ENCODE results near the gene RFPL4A. TPM values are rescaled to one million over a fixed set of nuclear protein-coding genes. Genes with fewer than 3 reads are reported as not detected.
"Not testable (repeated sequence)": the region's sequence is repeated elsewhere in the genome, so short reads cannot be mapped to it uniquely, and the experiment has no call there.

Gene RFPL4A
- total RNA-seq, result not detected

DNA sequence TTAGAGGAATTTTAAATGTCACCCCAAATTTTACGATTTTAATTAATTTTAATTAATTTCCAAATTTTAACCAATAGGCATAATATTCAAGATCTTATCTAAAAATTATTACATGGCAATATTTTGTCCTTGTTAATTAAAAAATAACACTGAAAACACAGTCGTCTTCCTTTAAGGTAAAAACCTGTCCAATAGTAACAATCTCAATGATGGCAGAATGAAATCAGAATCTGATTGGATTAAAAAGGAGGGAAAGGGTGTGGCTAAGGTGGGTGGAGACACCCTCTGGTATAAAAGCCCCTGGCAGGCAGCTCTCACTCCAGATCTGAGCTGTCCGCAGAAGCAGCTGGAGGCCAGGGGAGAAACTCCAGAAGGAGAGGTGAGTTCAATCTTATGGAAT is at the start of gene RFPL4A:
Gene RFPL4A (plus strand): TSS at position 301 of the 400 bp plus-strand sequence. CDS start 2,704 bp downstream, outside the sequence.
- not testable (repeated sequence) for H3K36me3 ChIP-seq; H3K4me1 ChIP-seq; DNase-seq; H3K27ac ChIP-seq; H3K4me3 ChIP-seq; H3K9me3 ChIP-seq; H3K27me3 ChIP-seq; ATAC-seq (ENCODE audit: low FRiP score in 2 of 2)
- WGBS, 2 donors, result 73 to 86% methylated on average over 3 of the region's 3 CpGs

- ATAC-seq (ENCODE audit: low FRiP score in 2 of 2), result no peak
- no peaks in the 10 kb centered on the region for H3K27me3 ChIP-seq
- TF ChIP-seq CTCF (IDR thresholded peaks at IDR 0.05) (no peak), POLR2AphosphoS5 (IDR thresholded peaks at IDR 0.05) (no peak), POLR2A (IDR thresholded peaks at IDR 0.05) (no peak), EP300 (IDR thresholded peaks at IDR 0.05) (no peak)
- 76 to 89% methylated on average over 14 to 18 of the region's 18 CpGs for WGBS, 2 donors
- no peaks in the 10 kb centered on the region for H3K36me3 ChIP-seq
- DNase-seq, result no peak
- no peak overlapping the region for H3K27ac ChIP-seq
- no peaks in the 10 kb centered on the region for H3K4me1 ChIP-seq
- H3K4me3 ChIP-seq, result no peak overlapping the region
- no peaks in the 10 kb centered on the region for H3K9me3 ChIP-seq
Measured at GRCh38 chr19:55711719-55712118, 47.2 kb upstream of the RFPL4A start.

GRCh38 chr19:55712804-55713631 is 45.9 kb upstream of the RFPL4A start:
- H3K4me3 ChIP-seq, result no peak overlapping the region
- H3K9me3 ChIP-seq, result no peaks in the 10 kb centered on the region
- TF ChIP-seq CTCF (IDR thresholded peaks at IDR 0.05), result no peak
- TF ChIP-seq POLR2A (IDR thresholded peaks at IDR 0.05), result no peak
- no peak for TF ChIP-seq POLR2AphosphoS5 (IDR thresholded peaks at IDR 0.05)
- TF ChIP-seq EP300 (IDR thresholded peaks at IDR 0.05), result no peak
- H3K4me1 ChIP-seq, result no peaks in the 10 kb centered on the region
- 86 to 91% methylated on average over 2 of the region's 3 CpGs for WGBS, 2 donors
- DNase-seq (no peak), ATAC-seq (ENCODE audit: low FRiP score in 2 of 2) (no peak)
- no peaks in the 10 kb centered on the region for H3K36me3 ChIP-seq
- no peak overlapping the region for H3K27ac ChIP-seq
- no peaks in the 10 kb centered on the region for H3K27me3 ChIP-seq

- Histone ChIP-seq H3K4me3 (no peak overlapping the region), H3K27ac (no peak overlapping the region), H3K4me1 (no peaks in the 10 kb centered on the region), H3K9me3 (peaks cover 0 to 6% (median 4%) of the 10 kb centered on the region in 4 donors), H3K27me3 (no peaks in the 10 kb centered on the region), H3K36me3 (no peaks in the 10 kb centered on the region)
- WGBS, 2 donors, result 82 to 86% methylated on average over 11 to 15 of the region's 15 CpGs
- no peak for ATAC-seq (ENCODE audit: low FRiP score in 2 of 2)
- TF ChIP-seq EP300 (IDR thresholded peaks at IDR 0.05), result no peak
- TF ChIP-seq POLR2AphosphoS5 (IDR thresholded peaks at IDR 0.05), result no peak
- TF ChIP-seq CTCF (IDR thresholded peaks at IDR 0.05), result no peak
- TF ChIP-seq POLR2A (IDR thresholded peaks at IDR 0.05), result no peak
- no peak for DNase-seq
Measured at GRCh38 chr19:55716531-55716930, 42.4 kb upstream of the RFPL4A start.

- H3K4me3 ChIP-seq, result no peak overlapping the region
- WGBS, 2 donors, result 71 to 73% methylated on average over 11 of the region's 11 CpGs
- no peak for TF ChIP-seq POLR2A (IDR thresholded peaks at IDR 0.05)
- TF ChIP-seq EP300 (IDR thresholded peaks at IDR 0.05), result no peak
- no peak for TF ChIP-seq POLR2AphosphoS5 (IDR thresholded peaks at IDR 0.05)
- no peak for TF ChIP-seq CTCF (IDR thresholded peaks at IDR 0.05)
- H3K9me3 ChIP-seq, result peaks cover 0 to 10% (median 5%) of the 10 kb centered on the region in 4 donors
- no peaks in the 10 kb centered on the region for H3K27me3 ChIP-seq
- DNase-seq, result no peak
- H3K36me3 ChIP-seq, result no peaks in the 10 kb centered on the region
- no peak overlapping the region for H3K27ac ChIP-seq
- H3K4me1 ChIP-seq, result no peaks in the 10 kb centered on the region
- no peak for ATAC-seq (ENCODE audit: low FRiP score in 2 of 2)
Measured at GRCh38 chr19:55717251-55717650, 41.6 kb upstream of the RFPL4A start.

- H3K27me3 ChIP-seq; H3K4me1 ChIP-seq; H3K9me3 ChIP-seq; H3K36me3 ChIP-seq; H3K27ac ChIP-seq; ATAC-seq (ENCODE audit: low FRiP score in 2 of 2); DNase-seq; H3K4me3 ChIP-seq: not testable (repeated sequence)
- 35 to 44% methylated on average over 13 of the region's 13 CpGs for WGBS, 2 donors
Measured at GRCh38 chr19:55717879-55718711, 40.8 kb upstream of the RFPL4A start.

All from upper lobe of left lung (tissue), 6 donors.